Measurements from ENCODE around the gene TMX2.

The TMX2 gene

DNA sequence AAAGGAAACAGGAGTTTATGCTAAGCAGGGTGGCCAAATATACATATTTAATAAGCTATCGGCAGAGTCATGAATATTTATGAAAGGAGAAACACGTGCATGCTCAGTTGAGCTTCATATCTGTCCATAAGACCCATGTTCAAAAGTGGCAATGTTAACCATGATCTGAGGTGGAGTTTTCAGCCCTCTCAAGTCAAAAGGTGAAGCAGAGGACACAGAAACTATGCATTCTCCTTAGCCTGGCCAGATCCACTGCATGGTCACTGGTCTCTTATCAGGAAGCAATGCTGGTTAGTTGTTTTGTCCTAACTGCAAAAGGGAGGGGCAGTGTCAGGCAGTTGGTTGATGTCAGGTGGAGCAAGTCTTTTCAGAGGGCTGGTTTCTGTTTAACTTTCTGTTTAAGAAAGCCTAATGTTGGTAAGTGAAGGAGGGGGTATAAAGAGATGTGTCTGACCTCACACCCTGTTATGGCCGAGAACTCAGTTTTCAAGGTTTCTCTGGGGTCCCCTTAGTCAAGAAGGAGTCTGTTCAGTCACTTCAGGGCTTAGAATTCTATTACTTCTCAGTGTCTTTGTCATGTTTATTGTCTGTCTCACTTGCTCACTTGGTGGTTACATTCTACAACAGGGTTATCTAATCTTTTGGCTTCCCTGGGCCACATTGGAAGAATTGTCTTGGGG is 23.4 kb downstream of the TMX2 start:
- TF ChIP-seq, protein P1, sequence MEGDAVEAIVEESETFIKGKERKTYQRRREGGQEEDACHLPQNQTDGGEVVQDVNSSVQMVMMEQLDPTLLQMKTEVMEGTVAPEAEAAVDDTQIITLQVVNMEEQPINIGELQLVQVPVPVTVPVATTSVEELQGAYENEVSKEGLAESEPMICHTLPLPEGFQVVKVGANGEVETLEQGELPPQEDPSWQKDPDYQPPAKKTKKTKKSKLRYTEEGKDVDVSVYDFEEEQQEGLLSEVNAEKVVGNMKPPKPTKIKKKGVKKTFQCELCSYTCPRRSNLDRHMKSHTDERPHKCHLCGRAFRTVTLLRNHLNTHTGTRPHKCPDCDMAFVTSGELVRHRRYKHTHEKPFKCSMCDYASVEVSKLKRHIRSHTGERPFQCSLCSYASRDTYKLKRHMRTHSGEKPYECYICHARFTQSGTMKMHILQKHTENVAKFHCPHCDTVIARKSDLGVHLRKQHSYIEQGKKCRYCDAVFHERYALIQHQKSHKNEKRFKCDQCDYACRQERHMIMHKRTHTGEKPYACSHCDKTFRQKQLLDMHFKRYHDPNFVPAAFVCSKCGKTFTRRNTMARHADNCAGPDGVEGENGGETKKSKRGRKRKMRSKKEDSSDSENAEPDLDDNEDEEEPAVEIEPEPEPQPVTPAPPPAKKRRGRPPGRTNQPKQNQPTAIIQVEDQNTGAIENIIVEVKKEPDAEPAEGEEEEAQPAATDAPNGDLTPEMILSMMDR (conservative IDR thresholded peaks at IDR 0.05; ENCODE audit: low read depth, low read length): no peak
- H3K79me2 ChIP-seq (ENCODE audit: insufficient read depth, low read depth): peaks cover 23% of the 10 kb centered on the region; the same call in 1 of the 2 replicates
- H3K27me3 ChIP-seq (ENCODE audit: insufficient read depth, low read depth): no peaks in the 10 kb centered on the region
- H3K36me3 ChIP-seq (ENCODE audit: insufficient read depth): no peaks in the 10 kb centered on the region; the same call in 1 of the 2 replicates
- peaks cover 18% of the 10 kb centered on the region for H3K4me1 ChIP-seq (ENCODE audit: low read depth, poor library complexity, severe bottlenecking)
- no peak overlapping the region for H2AFZ ChIP-seq (ENCODE audit: low read depth)
- H3K4me3 ChIP-seq (IDR thresholded peaks at IDR 0.05; ENCODE audit: insufficient read depth, low read depth, low read length): no peak overlapping the region
- H3K27ac ChIP-seq: peak overlapping the region; percentile 24; the same call in 1 of the 2 replicates
- H3K4me2 ChIP-seq: peak overlapping the region; percentile 3
- no peak overlapping the region for H3K9ac ChIP-seq
- no peaks in the 10 kb centered on the region for H4K20me1 ChIP-seq (ENCODE audit: insufficient read depth)

DNA sequence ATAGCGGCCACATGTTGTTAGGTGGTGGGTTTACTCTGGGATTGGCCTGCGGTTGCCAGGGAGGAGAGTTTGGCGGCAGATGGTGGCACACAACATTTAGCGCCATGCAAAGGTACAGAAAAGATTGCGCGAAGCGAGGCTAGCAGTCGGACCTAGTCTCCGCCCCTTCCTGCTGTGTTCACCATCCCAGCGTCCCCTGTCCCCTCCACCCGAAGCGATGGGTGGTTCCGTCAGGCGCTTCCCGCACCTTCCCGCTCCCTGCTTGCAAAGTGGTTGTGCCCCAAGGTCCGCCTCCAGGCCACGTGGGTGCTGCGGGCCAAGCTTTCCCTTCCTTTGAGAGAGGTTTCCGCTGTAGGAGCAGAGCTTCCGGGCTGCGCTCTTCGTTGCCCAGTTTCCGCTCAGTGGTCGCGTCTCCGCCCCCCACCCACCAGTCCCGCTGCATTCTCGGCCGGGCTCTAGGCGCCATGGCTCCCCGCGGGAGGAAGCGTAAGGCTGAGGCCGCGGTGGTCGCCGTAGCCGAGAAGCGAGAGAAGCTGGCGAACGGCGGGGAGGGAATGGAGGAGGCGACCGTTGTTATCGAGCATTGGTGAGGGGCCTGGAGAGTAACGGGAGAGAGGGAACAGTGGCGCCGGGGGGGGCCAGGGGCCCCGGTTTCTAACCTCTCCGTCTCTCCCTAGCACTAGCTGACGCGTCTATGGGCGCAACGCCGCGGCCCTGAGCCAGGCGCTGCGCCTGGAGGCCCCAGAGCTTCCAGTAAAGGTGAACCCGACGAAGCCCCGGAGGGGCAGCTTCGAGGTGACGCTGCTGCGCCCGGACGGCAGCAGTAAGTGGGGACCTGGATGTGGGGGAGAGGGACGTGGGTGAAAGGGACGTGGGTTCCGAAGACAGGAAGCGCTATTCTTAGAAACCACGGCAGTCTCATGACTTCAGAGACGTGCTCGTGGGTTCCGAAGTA is 29.0 kb downstream of the TMX2 start, which contains the start of gene SELENOH:
Gene SELENOH, plus strand, starts transcription at position 360 of the 955 bp plus-strand sequence. Its CDS starts 105 bp downstream, at position 465.
- Histone ChIP-seq H3K27me3 (ENCODE audit: insufficient read depth, low read depth) (no peaks in the 10 kb centered on the region), H3K9ac (peak within 1 kb of the TSS; percentile 85), H3K4me1 (ENCODE audit: low read depth, poor library complexity, severe bottlenecking) (peaks cover 7% of the 10 kb centered on the region), H3K79me2 (ENCODE audit: insufficient read depth, low read depth) (0 out of 2 replicates have a peak, but pooled peaks cover 12% of the 10 kb centered on the region), H4K20me1 (ENCODE audit: insufficient read depth) (no peaks in the 10 kb centered on the region), H3K4me3 (IDR thresholded peaks at IDR 0.05; ENCODE audit: insufficient read depth, low read depth, low read length) (no peak within 1 kb of the TSS), H2AFZ (ENCODE audit: low read depth) (peak within 1 kb of the TSS; percentile 59), H3K27ac (peak within 1 kb of the TSS; percentile 68), H3K4me2 (peak within 1 kb of the TSS; percentile 78), H3K36me3 (ENCODE audit: insufficient read depth) (no peaks in the 10 kb centered on the region; the same call in 1 of the 2 replicates)
- TF ChIP-seq, protein P1 (conservative IDR thresholded peaks at IDR 0.05; ENCODE audit: low read depth, low read length): no peak

DNA sequence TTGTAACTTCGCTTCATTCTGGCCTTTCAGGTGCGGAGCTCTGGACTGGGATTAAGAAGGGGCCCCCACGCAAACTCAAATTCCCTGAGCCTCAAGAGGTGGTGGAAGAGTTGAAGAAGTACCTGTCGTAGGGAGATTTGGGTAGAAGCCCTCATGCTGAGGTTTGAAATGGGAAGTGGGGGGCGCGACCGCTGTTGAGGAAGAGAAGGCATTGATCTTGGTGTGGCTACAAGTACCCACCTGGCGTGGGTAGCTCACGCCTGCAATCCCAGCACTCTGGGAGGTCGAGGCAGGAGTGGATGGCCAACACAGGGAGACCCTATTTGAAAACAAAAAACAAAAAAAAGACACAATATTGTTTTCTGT is 29.7 kb downstream of the TMX2 start:
- Histone ChIP-seq H4K20me1 (ENCODE audit: insufficient read depth) (no peaks in the 10 kb centered on the region), H3K4me1 (ENCODE audit: low read depth, poor library complexity, severe bottlenecking) (peaks cover 7% of the 10 kb centered on the region), H3K9ac (peak overlapping the region; percentile 85), H3K4me3 (IDR thresholded peaks at IDR 0.05; ENCODE audit: insufficient read depth, low read depth, low read length) (no peak overlapping the region), H3K4me2 (peak overlapping the region; percentile 46), H3K27ac (peak overlapping the region; percentile 68), H3K36me3 (ENCODE audit: insufficient read depth) (no peaks in the 10 kb centered on the region; the same call in 1 of the 2 replicates), H3K79me2 (ENCODE audit: insufficient read depth, low read depth) (0 out of 2 replicates have a peak, but pooled peaks cover 12% of the 10 kb centered on the region), H3K27me3 (ENCODE audit: insufficient read depth, low read depth) (no peaks in the 10 kb centered on the region), H2AFZ (ENCODE audit: low read depth) (peak overlapping the region; percentile 52; the same call in 1 of the 2 replicates)
- TF ChIP-seq, protein P1 (conservative IDR thresholded peaks at IDR 0.05; ENCODE audit: low read depth, low read length): no peak

DNA sequence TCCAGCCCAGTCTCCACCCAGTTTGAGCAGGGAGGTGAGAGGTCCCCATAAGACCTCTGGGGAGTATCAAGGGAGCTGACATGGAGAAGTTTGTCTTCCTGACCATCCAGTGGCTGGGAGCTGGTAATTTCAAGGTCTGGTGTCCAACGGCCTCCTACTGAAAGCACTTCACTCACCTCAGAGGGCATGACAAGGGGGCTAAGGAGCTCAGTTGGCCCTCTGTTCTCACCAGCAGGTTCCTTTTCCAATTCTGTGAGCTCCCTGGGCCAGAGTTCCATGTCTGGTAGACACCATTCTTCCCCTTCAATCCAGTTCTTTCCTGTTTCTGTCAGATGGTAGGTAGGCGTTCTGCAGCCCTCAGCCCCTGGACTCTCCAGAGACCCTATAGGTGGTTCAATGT is 32.0 kb downstream of the TMX2 start:
- Histone ChIP-seq H3K36me3 (ENCODE audit: insufficient read depth) (no peaks in the 10 kb centered on the region; the same call in 1 of the 2 replicates), H3K27ac (no peak overlapping the region), H3K4me1 (ENCODE audit: low read depth, poor library complexity, severe bottlenecking) (peaks cover 7% of the 10 kb centered on the region), H4K20me1 (ENCODE audit: insufficient read depth) (no peaks in the 10 kb centered on the region), H3K4me3 (IDR thresholded peaks at IDR 0.05; ENCODE audit: insufficient read depth, low read depth, low read length) (no peak overlapping the region), H3K27me3 (ENCODE audit: insufficient read depth, low read depth) (no peaks in the 10 kb centered on the region), H3K9ac (no peak overlapping the region), H3K79me2 (ENCODE audit: insufficient read depth, low read depth) (0 out of 2 replicates have a peak, but pooled peaks cover 12% of the 10 kb centered on the region), H2AFZ (ENCODE audit: low read depth) (no peak overlapping the region), H3K4me2 (no peak overlapping the region)
- TF ChIP-seq, protein P1 (conservative IDR thresholded peaks at IDR 0.05; ENCODE audit: low read depth, low read length): no peak

Data from KMS-11 (cell line).